Activated CD4-positive, alpha-beta T cell treated with anti-CD3 and anti-CD28 coated beads, Interleukin-2, amount 50 U/mL, for 1 hour (primary cell): ENCODE data around the gene OR2T8.

Source experiments
- DNase-seq: peaks from one replicate; pipeline ENCODE4 v3.0.0-alpha.2; 2020

Gene OR2T8

GRCh38 chr1:247919952-247920351, at the start of gene OR2T8:
Gene OR2T8, plus strand, starts transcription at chr1:247920252. Its CDS starts 766 bp downstream, at chr1:247921018.
- DNase-seq, result no peak

- DNase-seq, result no peak
Observed at GRCh38 chr1:247883346-247883745, 36.7 kb upstream of the OR2T8 start.

GRCh38 chr1:247884797-247885413, 35.1 kb upstream of the OR2T8 start:
- no peak for DNase-seq

GRCh38 chr1:247895163-247895637, 24.9 kb upstream of the OR2T8 start, which contains the start of gene OR2W3:
Gene OR2W3, plus strand, starts transcription at chr1:247895587. Its CDS starts 0 bp downstream, at chr1:247895587.
- DNase-seq, result no peak

- DNase-seq, result no peak
Observed at GRCh38 chr1:247895976-247896375, 24.1 kb upstream of the OR2T8 start.

- DNase-seq, result no peak
Observed at GRCh38 chr1:247904122-247904521, 15.9 kb upstream of the OR2T8 start.

GRCh38 chr1:247905181-247905580, 14.9 kb upstream of the OR2T8 start:
- no peak for DNase-seq

GRCh38 chr1:247905910-247906503, 14.0 kb upstream of the OR2T8 start:
- DNase-seq, result no peak

- DNase-seq, result no peak
Observed at GRCh38 chr1:247906504-247907047, 13.5 kb upstream of the OR2T8 start.

- no peak for DNase-seq
Observed at GRCh38 chr1:247908766-247909165, 11.3 kb upstream of the OR2T8 start.

- DNase-seq, result no peak
Observed at GRCh38 chr1:247913786-247914185, 6.3 kb upstream of the OR2T8 start.

GRCh38 chr1:247914941-247915662, 5.0 kb upstream of the OR2T8 start:
- DNase-seq, result no peak

- DNase-seq, result no peak
Observed at GRCh38 chr1:247923941-247924340, 3.9 kb downstream of the OR2T8 start.

GRCh38 chr1:247924868-247925267, 4.8 kb downstream of the OR2T8 start, which contains the start of gene OR2AJ1:
Gene OR2AJ1, plus strand, starts transcription at chr1:247924889. Its CDS starts 8,880 bp downstream, at chr1:247933769.
- DNase-seq, result no peak

- DNase-seq, result no peak
Observed at GRCh38 chr1:247933989-247934388, 13.9 kb downstream of the OR2T8 start.

- no peak for DNase-seq
Observed at GRCh38 chr1:247935781-247936180, 15.7 kb downstream of the OR2T8 start.

- no peak for DNase-seq
Observed at GRCh38 chr1:247936415-247936814, 16.4 kb downstream of the OR2T8 start.

GRCh38 chr1:247936965-247937734, 17.1 kb downstream of the OR2T8 start:
- peak; percentile 54 for DNase-seq

GRCh38 chr1:247942624-247943023, 22.6 kb downstream of the OR2T8 start:
- no peak for DNase-seq

GRCh38 chr1:247948558-247948957, 28.5 kb downstream of the OR2T8 start, which contains the start of gene OR2L8:
Gene OR2L8, plus strand, starts transcription at chr1:247948858. Its CDS starts 0 bp downstream, at chr1:247948858.
- DNase-seq, result no peak

- no peak for DNase-seq
Observed at GRCh38 chr1:247953408-247953807, 33.4 kb downstream of the OR2T8 start.

- no peak for DNase-seq
Observed at GRCh38 chr1:247961791-247962190, 41.7 kb downstream of the OR2T8 start.
